Suprapubic skin (tissue), 3 donors: ENCODE results near the gene CEP350.

Experiments used
- CTCF ChIP-seq, 2 donors: fragments of 200-600 bp in 1 of 2; fragments of 450-650 bp in 1 of 2; sonication (generic) in 1 of 2; IDR thresholded peaks; one replicate each; pipeline ENCODE4 v1.5.1; 2016 to 2019; ENCODE audit warnings: antibody characterized with exemption in 2 of 2, mild to moderate bottlenecking in 1 of 2, moderate library complexity in 1 of 2
- EP300 ChIP-seq: sonication (generic); formaldehyde crosslinking; IDR thresholded peaks from one replicate; pipeline ENCODE4 v1.6.1; 2017; ENCODE audit warnings: antibody characterized with exemption

- TF ChIP-seq CTCF (IDR thresholded peaks at IDR 0.05) (no peak), EP300 (no peak)
These were observed 11.9 kb downstream of the CEP350 start for GRCh38 chr1:179966551-179966950.
